ENCODE results near the gene CHD9NB. TPM values are rescaled to one million over a fixed set of nuclear protein-coding genes. Genes with fewer than 3 reads are reported as not detected.
A peak's percentile ranks its signal among the peaks of the same experiment; 100 is the strongest.
"Not testable (repeated sequence)": the region's sequence is repeated elsewhere in the genome, so short reads cannot be mapped to it uniquely, and the experiment has no call there.

Gene CHD9NB
- total RNA-seq, 1 donor from 2014 or later: 0.53 TPM

- no peak for DNase-seq (ENCODE audit: low read depth, low spot score)
Measured at GRCh38 chr16:53058441-53058840, 5.7 kb upstream of the CHD9NB start.

- DNase-seq (ENCODE audit: low read depth, low spot score): no peak
Measured at GRCh38 chr16:53057658-53058057, 5.0 kb upstream of the CHD9NB start.

GRCh38 chr16:53056392-53056881 is 3.7 kb upstream of the CHD9NB start:
- peak; percentile 33 for DNase-seq (ENCODE audit: low read depth, low spot score)

- DNase-seq (ENCODE audit: low read depth, low spot score): peak; percentile 29
Measured at GRCh38 chr16:53055541-53056391, 3.1 kb upstream of the CHD9NB start.

GRCh38 chr16:53054670-53055485 is 2.2 kb upstream of the CHD9NB start, which contains the start of gene CHD9:
TSS of gene CHD9 (plus strand) at chr16:53054991. CDS start at chr16:53156090, 101,099 bp downstream.
- DNase-seq (ENCODE audit: low read depth, low spot score): peak; percentile 59

GRCh38 chr16:53053967-53054669 is 1.4 kb upstream of the CHD9NB start:
- DNase-seq (ENCODE audit: low read depth, low spot score): no peak

GRCh38 chr16:53051255-53051654 is 1.4 kb downstream of the CHD9NB start:
- DNase-seq (ENCODE audit: low read depth, low spot score): not testable (repeated sequence)

- no peak for DNase-seq (ENCODE audit: low read depth, low spot score)
Measured at GRCh38 chr16:53048139-53048915, 4.4 kb downstream of the CHD9NB start.

- DNase-seq (ENCODE audit: low read depth, low spot score): not testable (repeated sequence)
Measured at GRCh38 chr16:53047515-53047914, 5.2 kb downstream of the CHD9NB start.

GRCh38 chr16:53045341-53046220 is 7.1 kb downstream of the CHD9NB start:
- no peak for DNase-seq (ENCODE audit: low read depth, low spot score)

GRCh38 chr16:53043986-53044601 is 8.6 kb downstream of the CHD9NB start:
- DNase-seq (ENCODE audit: low read depth, low spot score): no peak

- no peak for DNase-seq (ENCODE audit: low read depth, low spot score)
Measured at GRCh38 chr16:53043428-53043831, 9.3 kb downstream of the CHD9NB start.

- no peak for DNase-seq (ENCODE audit: low read depth, low spot score)
Measured at GRCh38 chr16:53042235-53042701, 10.4 kb downstream of the CHD9NB start.

- DNase-seq (ENCODE audit: low read depth, low spot score): peak; percentile 30
Measured at GRCh38 chr16:53041320-53042051, 11.2 kb downstream of the CHD9NB start.

GRCh38 chr16:53040788-53041187 is 11.9 kb downstream of the CHD9NB start:
- DNase-seq (ENCODE audit: low read depth, low spot score): no peak

GRCh38 chr16:53036711-53037110 is 16.0 kb downstream of the CHD9NB start:
- not testable (repeated sequence) for DNase-seq (ENCODE audit: low read depth, low spot score)

GRCh38 chr16:53036066-53036465 is 16.6 kb downstream of the CHD9NB start:
- no peak for DNase-seq (ENCODE audit: low read depth, low spot score)

- DNase-seq (ENCODE audit: low read depth, low spot score): no peak
Measured at GRCh38 chr16:53035176-53035942, 17.3 kb downstream of the CHD9NB start.

Measured in pulmonary artery endothelial cell (primary cell).